Colon (tissue), 2 donors: ENCODE measurements around the gene TAF1B.
"Not testable (repeated sequence)": the region's sequence is repeated elsewhere in the genome, so short reads cannot be mapped to it uniquely, and the experiment has no call there.

Experiments
- FAIRE-seq: peaks from 2 replicates; lab custom pipeline; 2012; peaks lifted over from hg19 to GRCh38; lab: Jason Lieb, UNC
- donor health status: control.
- donor health status: control.

TAF1B gene

DNA sequence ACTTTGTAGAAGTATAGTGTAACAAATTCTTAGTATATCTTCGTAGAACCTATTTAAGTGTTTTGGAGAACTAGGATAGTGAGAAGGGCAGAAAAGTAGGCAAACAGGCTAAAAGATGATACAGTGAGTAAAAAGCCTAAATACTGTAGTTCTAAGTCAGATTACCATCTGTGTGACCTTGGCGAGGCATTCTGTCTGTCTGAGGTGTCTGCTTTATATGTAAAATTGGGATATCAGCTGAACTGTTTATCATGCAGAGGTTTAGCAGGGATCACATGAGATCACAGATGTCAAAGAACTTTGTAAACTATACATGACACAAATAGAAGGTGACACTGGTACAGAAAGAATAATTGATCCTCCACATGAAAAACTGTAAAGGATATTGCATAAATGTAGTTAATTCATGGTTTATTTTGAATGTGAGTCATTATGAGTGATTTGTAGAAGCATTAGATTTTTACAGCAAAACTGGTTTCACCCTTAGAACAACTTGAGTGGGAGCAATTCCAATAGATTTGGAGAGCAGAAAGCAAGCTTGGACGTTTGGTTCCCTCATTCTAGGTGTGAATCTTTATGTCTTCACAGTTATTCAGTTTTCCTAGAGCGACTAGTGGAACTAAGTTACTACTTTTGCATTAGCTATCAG, 41.9 kb downstream of the TAF1B start:
- FAIRE-seq, result no peak

GRCh38 chr2:9887513-9887912, 44.2 kb downstream of the TAF1B start:
- peak; percentile 78 for FAIRE-seq

DNA sequence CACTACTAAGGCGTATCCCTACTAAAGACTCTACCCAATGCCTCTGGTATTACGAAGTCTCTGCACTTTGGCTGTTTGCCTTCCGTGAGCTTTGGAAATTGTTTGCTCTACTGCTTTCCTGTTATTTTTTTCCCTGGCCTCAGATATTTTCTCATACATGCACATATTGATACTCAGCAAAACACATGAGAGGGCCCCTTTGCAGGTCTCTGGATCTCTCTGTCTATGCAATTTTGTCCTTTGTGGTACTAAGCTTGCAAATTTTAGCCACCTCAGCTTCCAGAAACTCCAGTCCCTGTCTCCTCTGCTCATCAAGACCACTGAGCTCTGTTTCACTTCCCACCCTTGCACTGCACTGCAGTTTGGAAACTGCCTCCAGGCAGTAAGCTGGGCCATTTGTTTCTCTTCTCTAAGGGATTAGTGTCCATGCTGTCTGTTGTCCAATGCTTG, 46.6 kb downstream of the TAF1B start:
- FAIRE-seq, result no peak

- no peak for FAIRE-seq
These were observed 49.0 kb downstream of the TAF1B start for GRCh38 chr2:9892236-9892635.

DNA sequence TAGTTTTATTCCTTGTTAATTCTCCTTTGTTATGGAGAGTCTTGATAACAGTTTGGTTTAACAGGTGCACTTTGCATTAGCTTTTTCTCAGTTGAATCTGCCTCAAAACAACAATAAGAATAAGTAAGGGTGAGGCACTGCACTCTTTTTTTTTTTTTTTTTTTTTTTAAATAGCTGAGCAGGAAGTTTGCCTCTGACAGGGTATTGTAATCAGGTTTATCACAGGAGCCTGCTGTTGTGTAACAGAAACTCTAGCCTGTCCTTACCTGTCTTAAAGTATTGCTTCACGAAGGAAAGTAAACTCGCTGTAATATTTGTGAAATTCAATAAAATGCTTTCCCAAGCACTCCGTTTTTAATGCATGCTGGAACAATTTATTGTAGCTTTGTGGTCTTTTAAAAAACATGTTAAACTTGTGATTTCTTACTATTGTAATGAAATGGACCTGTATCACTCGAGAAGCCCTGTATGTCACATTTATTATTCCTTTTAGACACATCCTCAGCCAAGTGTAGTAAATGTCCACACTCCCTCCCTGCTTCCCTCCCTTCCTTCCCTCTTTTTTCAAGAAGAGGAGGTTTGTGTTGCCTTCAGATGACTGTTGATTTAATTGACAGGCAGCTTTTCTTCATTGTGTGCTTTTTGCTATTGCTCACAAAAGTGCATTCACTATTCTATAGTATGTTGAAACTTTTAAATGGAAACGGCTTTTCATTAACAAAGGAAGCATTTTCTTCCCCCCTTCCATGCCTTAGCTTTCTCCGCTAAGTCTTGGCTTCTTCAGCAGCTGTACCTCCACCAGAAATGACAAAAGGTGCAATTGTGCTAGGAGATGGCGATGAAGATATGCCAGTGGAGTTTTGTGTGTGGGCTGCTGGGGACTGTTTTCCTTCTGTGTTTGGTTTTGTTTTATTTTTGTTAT, 52.7 kb downstream of the TAF1B start:
- no peak for FAIRE-seq

- no peak for FAIRE-seq
These were observed 54.1 kb downstream of the TAF1B start for GRCh38 chr2:9897331-9897737.

DNA sequence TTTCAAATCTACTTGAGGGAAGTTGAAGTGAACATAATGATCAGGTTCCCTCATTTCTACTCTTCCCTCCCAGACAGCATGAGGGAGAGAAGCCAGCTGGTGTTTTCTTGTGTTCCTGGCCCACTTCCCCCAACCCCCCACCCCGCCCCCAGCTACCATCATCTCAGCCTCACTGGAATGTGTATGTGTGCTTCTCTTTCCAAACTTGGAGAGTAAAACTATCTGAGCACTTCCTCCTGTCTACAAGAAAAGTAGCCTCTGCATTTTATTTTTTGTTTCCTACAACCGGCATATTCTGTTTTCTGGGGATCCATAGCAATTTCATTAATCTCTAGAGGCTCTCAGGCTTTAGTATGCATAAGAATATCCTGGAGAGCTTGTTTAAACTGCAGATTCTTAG, 54.6 kb downstream of the TAF1B start:
- FAIRE-seq, result no peak

- FAIRE-seq, result no peak
These were observed 62.1 kb downstream of the TAF1B start for GRCh38 chr2:9905413-9905812.

- FAIRE-seq, result no peak
These were observed 64.1 kb downstream of the TAF1B start for GRCh38 chr2:9907402-9907801.

DNA sequence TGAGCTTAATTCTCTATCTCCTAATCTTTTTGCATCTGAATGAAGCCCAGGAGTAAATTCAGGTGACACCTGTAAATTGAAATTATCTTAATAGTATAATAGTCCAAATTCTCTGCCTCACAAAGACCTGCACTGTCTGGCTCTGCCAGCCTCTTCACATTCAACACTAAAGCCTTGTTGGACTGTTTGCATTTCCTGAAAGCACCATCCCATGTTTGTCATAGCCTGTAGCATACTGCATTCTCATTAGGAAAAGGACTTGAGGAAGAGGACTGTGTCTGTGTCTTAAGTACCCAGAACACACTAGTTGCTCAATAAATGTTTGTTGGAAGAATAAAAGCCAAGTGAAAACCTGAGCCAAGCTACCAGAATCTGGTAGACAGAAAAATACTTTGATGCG, 65.4 kb downstream of the TAF1B start:
- FAIRE-seq, result no peak

DNA sequence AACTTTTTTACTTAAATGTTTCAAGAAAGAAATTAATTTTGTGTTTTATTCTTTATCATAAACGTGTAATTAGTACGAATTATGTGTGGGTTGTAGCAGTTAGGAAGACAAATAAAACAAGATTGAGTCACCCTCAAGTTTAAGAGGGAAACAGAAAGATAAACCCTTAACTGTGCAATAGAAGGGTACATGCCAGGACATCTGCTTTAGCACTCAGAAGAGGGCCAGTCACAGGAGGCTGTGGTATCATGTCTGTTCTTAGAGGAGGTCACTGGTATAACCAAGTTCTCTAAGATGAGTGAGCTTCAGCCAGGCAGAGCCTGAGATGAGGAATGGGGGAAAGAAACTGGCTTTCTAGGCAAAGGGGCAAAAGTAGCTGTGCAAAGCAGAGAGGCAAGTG, 65.8 kb downstream of the TAF1B start:
- FAIRE-seq, result no peak

GRCh38 chr2:9910699-9911098, 67.4 kb downstream of the TAF1B start:
- no peak for FAIRE-seq

DNA sequence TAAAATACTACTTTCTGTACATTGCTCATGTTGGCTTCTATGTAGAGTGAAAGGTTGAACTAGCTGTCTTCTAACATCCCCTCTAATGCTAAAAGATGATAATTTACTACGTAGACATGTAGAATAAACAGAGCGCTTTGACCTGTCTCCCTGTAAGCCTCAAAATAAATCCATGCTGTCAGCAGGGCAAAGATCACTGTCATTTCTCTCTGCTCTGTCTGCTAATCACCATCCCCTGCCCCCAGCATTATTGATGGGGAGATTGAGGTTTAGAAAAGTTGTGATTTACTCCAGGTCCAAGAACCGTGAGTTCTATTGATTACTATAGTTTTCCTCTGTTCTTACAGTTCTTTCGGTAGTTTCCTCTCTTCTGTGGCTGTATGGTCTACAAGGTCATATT, 69.2 kb downstream of the TAF1B start:
- no peak for FAIRE-seq

DNA sequence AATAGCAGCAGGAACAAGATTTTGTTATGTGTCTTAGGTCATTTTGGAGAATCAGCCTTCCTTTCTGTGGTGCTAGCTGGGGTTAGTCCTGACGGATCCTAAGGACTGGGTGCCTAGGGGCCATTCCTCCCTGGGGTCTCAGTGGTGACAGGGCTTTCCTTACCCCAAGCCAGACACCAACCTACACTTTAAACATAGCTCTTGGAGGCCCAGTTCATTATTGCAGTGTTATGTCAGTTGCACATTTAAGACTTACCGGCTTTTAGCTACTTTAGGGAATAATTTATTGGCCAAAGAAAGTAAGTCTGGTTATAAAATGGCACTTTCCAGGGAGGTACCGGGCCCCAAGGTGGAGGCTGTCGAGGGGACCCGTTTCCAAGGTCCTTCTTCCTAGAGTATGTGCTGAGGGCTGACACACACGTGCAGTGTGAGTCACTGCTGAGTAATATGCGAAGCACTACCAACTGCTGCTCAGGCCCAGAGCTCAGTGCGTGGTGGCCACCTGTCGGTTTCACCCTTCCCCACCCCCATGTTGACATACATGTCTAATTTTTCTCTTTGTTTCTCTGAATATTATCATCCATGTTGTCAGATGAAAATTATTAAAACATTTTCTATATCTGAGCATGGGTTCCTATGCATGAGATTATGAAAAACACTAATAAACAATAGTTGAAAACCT, 71.3 kb downstream of the TAF1B start:
- no peak for FAIRE-seq

- FAIRE-seq, result no peak
These were observed 75.0 kb downstream of the TAF1B start for GRCh38 chr2:9918275-9918674.

- FAIRE-seq, result no peak
These were observed 76.2 kb downstream of the TAF1B start for GRCh38 chr2:9919512-9919911.

- not testable (repeated sequence) for FAIRE-seq
These were observed 83.7 kb downstream of the TAF1B start for GRCh38 chr2:9927020-9927419.

- no peak for FAIRE-seq
These were observed 94.0 kb downstream of the TAF1B start for GRCh38 chr2:9937258-9937657.

DNA sequence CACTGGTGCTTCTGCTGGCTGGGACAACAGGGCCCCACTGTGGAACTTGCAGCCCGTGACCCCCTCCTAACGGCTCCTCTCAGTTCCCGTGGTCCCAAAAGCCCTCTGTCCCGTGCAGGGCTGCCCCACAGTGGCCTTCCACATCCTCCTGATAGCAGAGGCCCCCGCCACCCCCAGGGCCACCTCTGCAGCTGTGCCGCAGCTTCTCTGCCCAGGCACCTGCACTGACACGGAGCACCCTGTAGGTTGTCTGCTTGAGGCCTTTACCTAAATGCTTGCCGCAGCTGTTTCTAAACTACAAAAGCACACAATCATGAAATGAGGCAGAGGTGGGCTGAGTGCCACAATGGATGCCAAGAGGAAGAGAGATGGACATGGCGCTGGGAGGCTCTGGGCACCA, 94.7 kb downstream of the TAF1B start:
- FAIRE-seq, result no peak

- no peak for FAIRE-seq
These were observed 96.6 kb downstream of the TAF1B start for GRCh38 chr2:9939587-9940485.

DNA sequence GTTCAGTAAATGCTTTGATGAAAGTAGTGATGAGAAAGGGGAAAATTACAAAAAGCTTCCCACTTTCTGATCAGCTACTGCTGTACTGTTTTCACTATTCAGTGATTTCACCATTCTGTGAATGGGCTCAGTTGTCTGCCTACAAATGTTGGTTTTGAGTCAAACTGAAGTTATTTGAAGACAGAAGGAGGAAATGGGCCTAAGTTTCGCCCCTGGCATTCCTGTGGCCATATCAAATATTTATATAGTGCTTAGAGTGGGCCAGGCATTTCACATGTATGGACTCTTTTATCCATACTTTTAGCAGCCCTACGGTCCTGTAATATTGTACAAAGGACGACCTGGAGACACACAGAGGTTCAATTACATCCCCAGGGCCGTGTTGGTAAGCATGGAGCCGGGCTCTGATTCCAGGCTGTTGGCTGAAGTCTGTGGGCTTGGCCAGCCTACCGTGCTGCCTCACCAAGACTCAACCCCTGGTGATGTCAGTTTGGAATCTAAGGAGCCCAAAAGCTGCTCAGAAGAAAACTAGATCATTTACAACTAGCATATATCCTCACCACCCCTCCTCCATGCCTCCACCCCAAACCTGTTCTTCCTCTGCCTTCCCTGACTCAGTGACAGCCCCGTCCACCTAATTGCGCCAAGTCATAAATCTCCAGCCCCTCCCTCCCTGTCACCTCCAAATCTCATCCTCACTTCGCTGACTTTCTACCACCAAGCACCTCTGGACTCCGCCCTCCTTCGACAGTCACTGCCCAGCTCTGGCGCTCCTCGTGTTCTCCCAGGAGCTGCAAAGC, 98.1 kb downstream of the TAF1B start:
- no peak for FAIRE-seq
